Endothelial cell of umbilical vein (primary cell): ENCODE data around the gene IL31RA. TPM values are rescaled to one million over a fixed set of nuclear protein-coding genes. Genes with fewer than 3 reads are reported as not detected.

Experiments
- BruUV-seq: library from RNA; stranded (reverse); fragments of 400-500 nt; replicated peaks from 2 replicates; lab custom pipeline; 2021; lab: Mats Ljungman, UMichigan
- CTCF ChIA-PET: fragments of 300-600, 350-600 bp; sonication (Branson Sonifier 250); formaldehyde crosslinking; loops from one replicate; lab custom pipeline; 2021; ENCODE audit warnings: antibody characterized with exemption, inconsistent platforms; lab: Charles Lee
- POLR2A ChIA-PET: fragments of 300-600, 350-600 bp; sonication (Branson Sonifier 250); formaldehyde crosslinking; loops from one replicate; lab custom pipeline; 2021; ENCODE audit warnings: antibody characterized with exemption, inconsistent platforms; lab: Charles Lee
- DNase-seq: peaks from one replicate; pipeline ENCODE4 v3.0.0-alpha.2; 2011; ENCODE audit warnings: low read depth, low spot score
- FAIRE-seq: peaks from 2 replicates; lab custom pipeline; 2011; peaks lifted over from hg19 to GRCh38; lab: Jason Lieb, UNC
- H2AFZ ChIP-seq: 2 replicates; pipeline ENCODE4 v1.6.0; 2012; ENCODE audit warnings: low read depth, low read length, control low read depth, inconsistent platforms
- H3K27ac ChIP-seq: 2 replicates; pipeline ENCODE4 v1.5.1; 2011; ENCODE audit warnings: low read depth, mild to moderate bottlenecking, control low read depth, low read length, moderate library complexity; ENCODE audit not compliant: insufficient read depth
- H3K27me3 ChIP-seq, 2 experiments: 2 replicates each; pipeline versions ENCODE4 v1.6.0 to v1.6.1; 2011; ENCODE audit warnings: low read length in 2 of 2, mixed read lengths in 1 of 2; ENCODE audit not compliant: control insufficient read depth in 2 of 2, insufficient read depth in 2 of 2
- H3K36me3 ChIP-seq, 2 experiments: 2 replicates in 1 of 2; 3 replicates in 1 of 2; pipeline ENCODE4 v1.5.1; 2011; ENCODE audit warnings: low read length in 2 of 2, mild to moderate bottlenecking in 1 of 2, moderate library complexity in 1 of 2; ENCODE audit not compliant: control insufficient read depth in 2 of 2, insufficient read depth in 2 of 2; ENCODE audit errors: extremely low read depth in 1 of 2
- H3K4me1 ChIP-seq: 3 replicates; pipeline ENCODE4 v1.5.1; 2011; ENCODE audit warnings: mild to moderate bottlenecking, low read length; ENCODE audit not compliant: control insufficient read depth, insufficient read depth; ENCODE audit errors: extremely low read depth
- H3K4me2 ChIP-seq: 2 replicates; pipeline ENCODE4 v1.6.1; 2011; ENCODE audit warnings: low read length, control low read depth, mixed read lengths; ENCODE audit not compliant: insufficient read depth
- H3K4me3 ChIP-seq, 3 experiments: fragments of 200-600 bp in 1 of 3; sonication (generic), shearing (Covaris generic) in 1 of 3; replicated peaks in 1 of 3; 2 replicates each; pipeline ENCODE4 v1.5.1; 2011 to 2016; ENCODE audit warnings: control low read depth in 3 of 3, low read length in 3 of 3, mild to moderate bottlenecking in 2 of 3, inconsistent platforms in 1 of 3, low read depth in 1 of 3, moderate library complexity in 1 of 3; ENCODE audit not compliant: insufficient read depth in 1 of 3
- H3K79me2 ChIP-seq: 2 replicates; pipeline ENCODE4 v1.6.0; 2012; ENCODE audit warnings: low read length, inconsistent platforms; ENCODE audit not compliant: control insufficient read depth, insufficient read depth
- H3K9ac ChIP-seq: replicated peaks from 2 replicates; pipeline ENCODE3; 2011; ENCODE audit warnings: low read length, control low read depth; ENCODE audit not compliant: insufficient read depth; ENCODE audit errors: extremely low read depth
- H3K9me1 ChIP-seq: replicated peaks from 3 replicates; pipeline ENCODE4 v1.6.0; 2011; ENCODE audit warnings: mild to moderate bottlenecking, low read length; ENCODE audit not compliant: control insufficient read depth, insufficient read depth; ENCODE audit errors: extremely low read depth
- H3K9me3 ChIP-seq: replicated peaks from 2 replicates; pipeline ENCODE4 v1.5.1; 2012; ENCODE audit warnings: low read length, inconsistent platforms; ENCODE audit not compliant: control insufficient read depth, insufficient read depth
- H4K20me1 ChIP-seq: replicated peaks from 2 replicates; pipeline ENCODE3; 2011; ENCODE audit warnings: mild to moderate bottlenecking, low read length; ENCODE audit not compliant: control insufficient read depth, insufficient read depth; ENCODE audit errors: extremely low read depth
- EZH2 ChIP-seq: IDR thresholded peaks from 2 replicates; pipeline ENCODE4 v1.6.1; 2012; ENCODE audit warnings: borderline replicate concordance, low read depth, mild to moderate bottlenecking, moderate library complexity, low read length, inconsistent platforms; ENCODE audit not compliant: severe bottlenecking
- FOS ChIP-seq: IDR thresholded peaks from 2 replicates; pipeline ENCODE4 v1.6.1; 2011; ENCODE audit warnings: mild to moderate bottlenecking, low read length, moderate library complexity, borderline replicate concordance; ENCODE audit not compliant: insufficient read depth
- GATA2 ChIP-seq: IDR thresholded peaks from 2 replicates; pipeline ENCODE4 v1.7.0; 2011; ENCODE audit warnings: low read depth, mild to moderate bottlenecking, moderate library complexity, mixed read lengths, low read length; ENCODE audit not compliant: insufficient read length, insufficient read depth
- JUN ChIP-seq: IDR thresholded peaks from 2 replicates; pipeline ENCODE4 v1.6.1; 2011; ENCODE audit warnings: borderline replicate concordance, low read depth; ENCODE audit not compliant: insufficient read length, insufficient read depth
- MAX ChIP-seq: IDR thresholded peaks from 2 replicates; pipeline ENCODE4 v1.6.1; 2011; ENCODE audit not compliant: insufficient read depth, insufficient read length
- MYC ChIP-seq: IDR thresholded peaks from one replicate; pipeline ENCODE4 v1.6.1; 2011; ENCODE audit warnings: mild to moderate bottlenecking, low read depth, low read length
- POLR2A ChIP-seq: IDR thresholded peaks from 2 replicates; pipeline ENCODE4 v1.6.1; 2012; ENCODE audit warnings: low read depth, mild to moderate bottlenecking, control low read depth, low read length
- POLR2AphosphoS5 ChIP-seq: IDR thresholded peaks from 2 replicates; pipeline ENCODE4 v1.6.1; 2012; ENCODE audit warnings: low read depth, mild to moderate bottlenecking, control low read depth, low read length, moderate library complexity; ENCODE audit not compliant: insufficient read depth
- dilution Hi-C: fragments of 300-500 bp; cut with MboI; formaldehyde crosslinking; loops from one replicate; pipeline ENCODE4 v1.15.0; 2019; ENCODE audit warnings: low sequenced_read_pairs; ENCODE audit not compliant: extremely low pct_ligation_motif_present
- intact Hi-C: fragments of 100-400 bp; cut with micrococcal nuclease; formaldehyde crosslinking; loops from one replicate; pipeline ENCODE4 v1.10.0; 2022
- polyA plus RNA-seq, 4 experiments: library from polyadenylated mRNA; depleted of rRNA in 3 of 4; stranded (reverse) in 3 of 4; unstranded in 1 of 4; fragments of >200 nt; gene quantifications; 2 replicates each; pipeline versions ENCODE4 v1.2.1 to v1.2.3, GENCODE V29; 2011 to 2012; ENCODE audit warnings: missing spikeins in 1 of 4
- total RNA-seq: library from RNA; stranded (reverse); gene quantifications from 2 replicates; pipeline ENCODE4 v1.2.3, GENCODE V29; 2021
- TF ChIP-seq, protein P1 (sequence below), 2 donors: IDR thresholded peaks; 1 replicate in 1 of 2; 2 replicates in 1 of 2; pipeline ENCODE4 v1.5.1; 2011; ENCODE audit warnings: low read length in 2 of 2, mild to moderate bottlenecking in 2 of 2, moderate library complexity in 2 of 2, control low read depth in 1 of 2, inconsistent platforms in 1 of 2, low read depth in 1 of 2; ENCODE audit not compliant: insufficient read depth in 1 of 2; ENCODE audit errors: extremely low read depth in 1 of 2

IL31RA gene
- total and polyA plus RNA-seq, 2 donors (not counting 3 experiments of a cell fraction or from before 2014, with no cell fraction given): 0.14 to 0.75 TPM

GRCh38 chr5:55868846-55869245 lies 17.7 kb downstream of the IL31RA start:
- peak; percentile 91 for TF ChIP-seq POLR2AphosphoS5
- no peak for TF ChIP-seq MAX
- TF ChIP-seq MYC: no peak
- TF ChIP-seq GATA2: peak; percentile 89
- no peak for TF ChIP-seq EZH2
- TF ChIP-seq JUN: peak; percentile 94
- TF ChIP-seq, protein P1, sequence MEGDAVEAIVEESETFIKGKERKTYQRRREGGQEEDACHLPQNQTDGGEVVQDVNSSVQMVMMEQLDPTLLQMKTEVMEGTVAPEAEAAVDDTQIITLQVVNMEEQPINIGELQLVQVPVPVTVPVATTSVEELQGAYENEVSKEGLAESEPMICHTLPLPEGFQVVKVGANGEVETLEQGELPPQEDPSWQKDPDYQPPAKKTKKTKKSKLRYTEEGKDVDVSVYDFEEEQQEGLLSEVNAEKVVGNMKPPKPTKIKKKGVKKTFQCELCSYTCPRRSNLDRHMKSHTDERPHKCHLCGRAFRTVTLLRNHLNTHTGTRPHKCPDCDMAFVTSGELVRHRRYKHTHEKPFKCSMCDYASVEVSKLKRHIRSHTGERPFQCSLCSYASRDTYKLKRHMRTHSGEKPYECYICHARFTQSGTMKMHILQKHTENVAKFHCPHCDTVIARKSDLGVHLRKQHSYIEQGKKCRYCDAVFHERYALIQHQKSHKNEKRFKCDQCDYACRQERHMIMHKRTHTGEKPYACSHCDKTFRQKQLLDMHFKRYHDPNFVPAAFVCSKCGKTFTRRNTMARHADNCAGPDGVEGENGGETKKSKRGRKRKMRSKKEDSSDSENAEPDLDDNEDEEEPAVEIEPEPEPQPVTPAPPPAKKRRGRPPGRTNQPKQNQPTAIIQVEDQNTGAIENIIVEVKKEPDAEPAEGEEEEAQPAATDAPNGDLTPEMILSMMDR (IDR thresholded peaks at IDR 0.05; ENCODE audit: extremely low read depth in 1 of 2, insufficient read depth in 1 of 2, low read depth in 1 of 2, low read length in 2 of 2): no peak
- no peak for TF ChIP-seq POLR2A
- TF ChIP-seq FOS: peak; percentile 100
- intact Hi-C loops (loop anchor here (1.0 to 5.0 kb wide), 4 partner anchors 16 to 157 kb away; partner anchors contain the start of gene SLC38A9), dilution Hi-C loops (no loop called here)
- Histone ChIP-seq H4K20me1 (no peaks in the 10 kb centered on the region), H3K4me1 (peaks cover 19% of the 10 kb centered on the region), H3K27me3 (no peaks in the 10 kb centered on the region), H3K27ac (peak overlapping the region; percentile 85), H3K4me2 (peak overlapping the region; percentile 79), H2AFZ (no peak overlapping the region), H3K9me3 (no peaks in the 10 kb centered on the region), H3K9me1 (no peaks in the 10 kb centered on the region), H3K79me2 (no peaks in the 10 kb centered on the region), H3K4me3 (no peak overlapping the region), H3K36me3 (no peaks in the 10 kb centered on the region), H3K9ac (peak overlapping the region; percentile 57)
- peak; percentile 99 for DNase-seq
- peak; percentile 98 for FAIRE-seq
- POLR2A ChIA-PET: interaction anchor here (0.5 to 1.1 kb wide), 2 partner anchors 25 to 54 kb away, joined by 4 to 5 read pairs; no protein-coding TSS in a partner anchor
- no TSS peak for BruUV-seq
- CTCF ChIA-PET: interaction anchor here (0.8 to 2.3 kb wide), 14 partner anchors 10 to 177 kb away, joined by 3 to 7 read pairs (median 4); partner anchors contain the start of gene IL31RA
